Right kidney (tissue), 1 donor: ENCODE data around the gene ELAVL2.
"Not testable (repeated sequence)": the region's sequence is repeated elsewhere in the genome, so short reads cannot be mapped to it uniquely, and the experiment has no call there.

Experiments used
- DNase-seq: peaks from one replicate; pipeline ENCODE4 v3.0.0-alpha.2; 2016

Gene ELAVL2

DNA sequence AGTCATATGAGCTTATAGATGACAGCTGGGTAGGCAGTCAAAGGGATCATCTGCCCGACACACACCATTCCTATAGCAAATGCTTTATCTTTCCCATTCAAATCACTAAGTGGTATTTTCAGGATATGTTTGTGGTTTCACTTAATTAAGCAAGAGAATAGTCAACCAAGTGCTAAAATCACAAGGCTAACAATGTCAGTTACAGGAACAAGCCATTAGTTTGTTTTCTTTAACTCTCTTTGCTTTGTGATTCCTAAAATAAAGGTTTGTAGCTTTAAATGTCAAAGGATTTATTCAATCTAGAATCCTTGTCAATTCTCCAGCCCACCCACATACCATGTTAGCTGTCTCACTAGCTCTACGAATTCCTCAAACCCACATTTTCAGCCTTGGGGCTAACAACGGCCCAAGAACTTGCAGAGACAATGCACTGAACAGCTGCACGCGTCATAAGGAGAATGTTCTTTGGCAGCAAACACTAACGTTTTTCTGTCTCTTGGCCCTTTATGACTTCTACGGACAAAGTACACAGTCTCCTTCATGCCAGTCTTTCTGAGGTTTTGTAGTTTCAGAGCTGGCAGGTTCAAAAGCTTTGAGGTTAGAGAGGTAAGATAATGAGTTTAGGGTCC is 56.6 kb downstream of the ELAVL2 start:
- DNase-seq, result no peak

DNA sequence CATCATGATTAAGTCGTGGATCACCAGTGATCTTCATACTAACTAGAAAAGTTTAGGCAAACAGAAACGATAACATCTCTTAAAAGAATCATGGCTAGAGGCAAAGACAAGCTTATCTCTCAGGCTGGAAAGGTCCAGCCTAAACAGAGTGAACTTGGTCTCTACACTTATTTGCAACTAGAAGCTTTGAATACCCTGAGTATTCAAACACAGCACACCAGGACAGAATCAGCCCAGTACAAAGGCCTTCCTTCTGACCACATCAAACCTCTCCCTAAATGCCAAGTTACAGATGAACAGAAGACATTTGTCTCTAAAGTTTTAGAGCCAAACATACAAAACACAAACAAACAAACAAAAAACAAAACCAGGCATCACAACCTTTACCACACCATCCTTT is 57.2 kb downstream of the ELAVL2 start:
- DNase-seq, result no peak

DNA sequence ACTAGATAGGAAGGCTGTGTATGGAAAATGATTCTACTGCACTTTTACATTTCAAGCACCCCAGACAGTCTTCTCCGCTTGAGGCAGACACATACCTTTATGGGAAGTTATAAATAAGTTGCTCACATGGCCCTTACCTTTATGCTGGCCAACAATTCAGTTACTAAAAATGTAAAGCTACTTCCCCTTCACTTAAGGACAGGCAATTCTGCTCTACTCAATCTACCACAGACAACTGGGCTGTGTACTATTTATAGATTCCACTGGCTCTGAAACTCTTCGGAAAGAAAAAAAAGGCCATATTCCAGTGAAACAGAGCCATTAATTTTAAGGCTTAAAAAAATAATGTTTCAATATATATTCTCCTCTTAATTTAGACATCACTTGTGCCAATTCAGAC is 59.4 kb downstream of the ELAVL2 start:
- DNase-seq, result no peak

DNA sequence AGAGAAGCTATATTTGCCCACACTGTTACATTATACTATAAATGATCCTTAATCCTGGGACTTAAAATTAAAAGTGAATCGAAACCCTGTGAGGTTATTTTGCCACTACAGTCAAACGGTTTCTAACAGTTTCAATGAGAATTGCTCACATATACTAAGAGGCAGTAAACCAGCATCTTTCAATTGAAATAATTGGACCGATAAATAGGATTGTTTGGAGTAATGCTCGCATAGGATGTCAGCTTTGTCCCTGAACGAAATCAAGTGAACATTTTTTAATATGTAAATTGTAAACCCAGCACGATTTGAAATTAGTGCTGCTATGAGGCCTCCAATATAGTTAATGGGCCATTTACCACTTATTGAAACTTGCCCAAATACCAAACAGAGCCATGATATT is 60.5 kb downstream of the ELAVL2 start:
- no peak for DNase-seq

DNA sequence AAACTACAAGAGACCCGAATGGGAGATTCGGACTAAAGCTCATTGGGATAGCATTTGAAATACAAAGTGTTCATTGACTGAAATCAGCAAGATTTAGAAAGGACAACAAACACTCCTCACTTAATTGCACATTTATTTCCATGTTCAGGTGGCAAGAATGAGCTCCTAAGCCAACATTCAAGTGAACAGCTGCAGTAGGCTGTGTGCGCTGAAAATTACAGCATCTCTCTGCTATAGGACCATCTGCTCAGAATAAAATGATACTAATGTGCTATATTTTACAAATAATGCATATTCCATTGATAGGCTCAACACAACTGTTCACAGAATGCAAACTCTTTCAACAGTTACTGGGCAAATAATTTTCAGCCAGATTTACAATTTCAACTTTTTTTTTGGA is 61.8 kb downstream of the ELAVL2 start:
- DNase-seq, result no peak

DNA sequence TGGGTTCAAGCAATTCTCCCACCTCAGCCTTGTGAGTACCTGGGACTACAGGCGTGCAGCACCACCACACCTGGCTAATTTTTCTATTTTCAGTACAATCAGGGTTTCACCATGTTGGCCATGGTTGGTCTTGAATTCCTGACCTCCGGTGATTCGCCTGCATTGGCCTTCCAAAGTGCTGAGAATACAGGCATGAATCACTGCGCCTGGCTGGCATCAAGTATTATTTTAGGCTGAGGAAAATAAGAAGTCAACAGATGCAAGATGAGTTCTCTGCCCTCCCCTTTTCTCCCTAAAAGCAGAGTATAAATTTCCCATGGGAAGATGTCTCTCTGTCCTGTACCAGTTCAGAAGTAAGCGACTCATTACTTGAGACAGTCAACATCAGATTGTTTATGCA is 71.5 kb downstream of the ELAVL2 start:
- DNase-seq, result no peak

DNA sequence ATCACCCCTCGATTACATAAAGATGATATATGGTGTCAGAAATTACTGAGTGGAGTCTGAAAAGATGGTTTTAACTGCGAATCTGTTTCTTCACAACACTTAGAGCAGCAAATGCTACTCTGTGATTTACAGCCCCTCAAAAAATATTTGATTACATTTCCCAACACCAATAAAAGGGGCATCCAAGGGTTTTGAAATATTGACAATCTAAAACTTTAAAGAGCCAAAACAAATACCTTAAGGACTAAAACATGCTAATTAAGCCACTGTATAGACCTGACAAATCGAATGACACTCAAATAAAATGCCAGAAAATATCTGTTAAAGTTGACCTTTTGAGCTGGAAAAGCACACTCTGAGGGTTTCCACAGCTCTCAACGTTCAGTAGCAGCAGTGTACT is 73.2 kb downstream of the ELAVL2 start:
- DNase-seq, result no peak

DNA sequence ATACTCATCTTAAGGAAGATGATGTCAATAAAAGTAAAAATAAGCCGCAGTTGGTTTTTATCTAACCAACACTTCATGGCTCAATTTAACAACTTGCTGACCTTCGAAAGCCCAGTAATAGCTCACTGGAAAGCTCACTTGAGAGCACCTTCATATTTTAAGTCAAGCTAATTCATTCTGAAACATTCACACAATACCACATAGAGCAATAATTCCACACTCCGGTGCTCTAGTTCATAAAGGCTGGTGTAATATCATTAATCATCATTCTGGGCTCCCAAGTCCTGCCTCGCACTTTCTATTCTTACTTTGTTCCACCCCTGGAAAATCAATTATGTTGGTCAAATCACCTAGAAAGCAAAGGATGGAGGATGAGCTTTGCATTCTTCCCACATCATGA is 74.4 kb downstream of the ELAVL2 start:
- no peak for DNase-seq

DNA sequence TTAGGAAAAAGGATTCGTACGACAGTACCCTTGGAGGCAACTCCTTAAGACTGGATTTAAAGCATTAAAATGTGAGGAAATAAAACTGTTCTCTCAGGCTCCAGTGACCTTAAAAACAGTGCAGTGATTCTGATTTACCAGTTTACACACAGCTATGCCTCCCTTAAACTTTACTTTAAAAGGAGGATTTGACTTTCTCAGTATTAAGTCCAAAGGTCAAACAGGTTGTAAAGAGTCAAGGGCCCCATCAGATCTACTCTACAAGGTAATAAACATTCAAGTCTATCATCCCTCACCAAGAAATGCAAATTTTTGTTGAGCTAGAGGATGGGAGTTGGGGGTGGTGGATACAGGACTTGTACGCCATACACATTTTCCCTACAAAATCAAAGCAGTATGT is 75.2 kb downstream of the ELAVL2 start:
- no peak for DNase-seq

DNA sequence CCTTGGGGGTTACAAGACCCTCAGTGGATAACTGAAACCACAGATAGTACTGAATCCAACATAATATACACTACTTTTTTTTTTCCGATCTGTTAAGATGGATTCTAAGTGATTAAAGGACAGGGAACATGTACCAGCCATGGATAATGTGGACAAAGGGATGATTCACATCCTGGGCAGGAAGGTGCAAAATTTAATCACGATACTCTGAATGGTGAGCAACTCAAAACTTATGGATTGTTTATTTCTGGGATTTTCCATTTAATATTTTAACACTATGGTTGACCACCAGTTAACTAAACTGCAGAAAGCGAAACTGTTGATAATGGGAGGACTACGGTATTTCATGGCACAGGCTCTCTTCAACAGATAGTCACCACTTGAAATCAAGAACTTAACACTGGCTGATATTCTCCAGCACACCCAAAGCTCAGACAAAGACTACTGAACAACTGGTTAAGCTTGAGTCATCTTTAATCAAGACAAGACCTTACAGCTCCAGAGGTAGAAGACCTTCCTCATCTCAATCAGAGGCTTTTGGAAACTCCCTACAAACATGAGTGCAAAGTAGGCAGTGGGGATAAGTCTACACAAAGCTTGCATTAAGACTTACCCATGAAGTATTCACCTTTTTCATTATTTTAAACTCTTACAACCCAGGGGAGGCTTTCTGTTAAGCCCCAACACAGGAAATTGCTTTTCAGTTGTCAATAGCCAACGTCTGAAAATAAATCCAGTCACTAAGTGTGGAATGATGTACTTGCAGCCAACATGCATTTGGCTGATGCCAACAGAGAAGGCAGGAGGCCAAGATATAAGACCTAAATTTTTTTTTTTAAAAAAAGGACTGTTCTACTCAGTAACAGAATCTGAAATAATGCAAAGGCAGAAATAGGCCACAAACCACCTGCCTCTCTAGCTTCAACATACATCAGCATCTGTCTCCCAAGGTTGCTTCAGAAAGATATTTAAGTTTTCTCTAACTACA is 78.7 kb downstream of the ELAVL2 start:
- no peak for DNase-seq

DNA sequence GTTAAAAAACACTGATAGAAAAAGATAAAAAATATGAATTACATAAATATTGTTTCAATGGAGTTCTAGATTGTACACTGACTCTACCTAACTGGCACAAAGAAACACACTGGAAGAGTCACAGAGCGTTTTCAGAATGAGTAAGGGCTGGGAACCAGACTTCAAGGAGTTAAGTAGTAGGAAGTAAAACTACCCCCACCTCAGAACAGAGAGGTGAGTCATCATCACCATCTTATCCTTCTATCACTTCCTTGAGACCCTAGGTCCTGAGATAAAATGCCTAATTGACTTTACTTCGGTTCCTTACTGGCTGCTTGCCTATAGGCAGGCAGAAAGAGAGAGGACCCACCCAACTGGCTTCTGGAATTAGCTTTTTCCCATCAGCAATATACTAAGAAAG is 79.7 kb downstream of the ELAVL2 start:
- no peak for DNase-seq

DNA sequence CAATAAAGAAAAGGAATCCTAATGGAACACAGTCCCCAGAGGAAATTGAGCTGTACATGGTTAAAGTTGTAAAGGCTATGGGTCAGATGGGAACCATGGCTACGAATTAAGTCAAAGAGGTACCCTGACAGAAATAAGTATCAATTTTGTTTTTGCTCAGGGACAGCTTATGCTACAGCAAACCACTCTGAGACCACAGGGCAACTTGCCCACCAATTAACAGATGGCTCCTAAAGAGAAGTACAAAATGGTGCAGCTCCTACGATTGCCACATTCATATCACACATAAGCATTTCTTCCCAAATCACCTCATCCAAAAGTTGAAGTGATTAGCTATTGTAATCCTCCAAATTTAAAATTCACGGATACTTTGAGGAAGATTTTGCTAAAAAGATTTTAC is 83.0 kb downstream of the ELAVL2 start:
- DNase-seq, result no peak

DNA sequence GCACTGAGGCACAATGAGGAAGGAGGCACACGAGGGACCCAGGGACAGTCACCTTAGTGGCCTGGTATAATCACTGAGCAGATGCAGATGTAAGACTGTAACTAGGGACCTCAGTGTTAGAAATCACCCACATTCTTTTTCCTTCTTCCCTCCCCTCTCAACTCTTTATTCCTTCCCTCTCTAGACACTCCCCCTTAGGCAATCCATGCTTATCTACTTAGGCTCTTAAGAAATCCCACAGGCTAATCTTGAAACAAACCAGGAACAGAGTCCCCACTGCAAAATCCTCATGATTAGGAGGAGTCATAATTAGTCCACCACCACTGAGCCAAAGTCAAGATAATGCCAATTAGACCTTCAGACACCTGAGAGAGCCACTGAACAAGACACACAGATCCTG is 84.7 kb downstream of the ELAVL2 start:
- no peak for DNase-seq

DNA sequence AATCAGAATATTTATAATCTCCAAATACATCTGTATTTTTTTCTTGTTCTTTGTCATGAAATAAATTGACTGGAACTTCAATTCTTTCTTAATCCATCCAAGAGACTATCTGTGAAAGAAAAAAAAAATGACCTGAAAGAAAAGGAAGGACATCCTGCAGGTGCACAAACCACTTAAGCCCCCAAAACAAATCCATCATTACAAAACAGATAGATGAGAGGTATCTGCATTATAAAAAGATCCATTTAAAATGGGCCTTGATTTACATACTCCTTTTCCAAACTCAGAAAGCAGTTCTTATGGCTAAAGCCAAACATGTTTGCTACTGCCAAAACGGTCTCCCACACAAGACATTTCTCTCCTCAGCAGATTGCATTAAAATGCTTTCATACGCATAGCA is 85.5 kb downstream of the ELAVL2 start:
- no peak for DNase-seq

DNA sequence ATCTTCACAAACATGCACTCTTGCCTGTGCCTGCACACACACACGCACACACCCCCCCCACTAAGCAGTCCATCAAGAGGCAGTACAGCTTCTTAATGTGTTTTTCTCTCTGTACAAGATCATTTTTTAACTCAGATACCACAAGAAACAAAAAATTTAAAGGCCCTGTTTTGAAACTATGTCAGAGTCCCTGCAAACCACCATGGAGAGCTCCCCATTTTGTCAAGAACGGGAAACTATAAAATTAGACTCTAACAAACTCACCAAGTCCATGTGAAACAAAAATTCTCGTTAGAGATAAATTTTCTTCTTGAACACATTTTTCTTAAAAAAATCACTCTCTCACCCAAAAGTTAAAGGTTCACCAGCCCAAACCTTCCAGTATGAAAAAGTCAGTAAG is 86.3 kb downstream of the ELAVL2 start:
- no peak for DNase-seq

DNA sequence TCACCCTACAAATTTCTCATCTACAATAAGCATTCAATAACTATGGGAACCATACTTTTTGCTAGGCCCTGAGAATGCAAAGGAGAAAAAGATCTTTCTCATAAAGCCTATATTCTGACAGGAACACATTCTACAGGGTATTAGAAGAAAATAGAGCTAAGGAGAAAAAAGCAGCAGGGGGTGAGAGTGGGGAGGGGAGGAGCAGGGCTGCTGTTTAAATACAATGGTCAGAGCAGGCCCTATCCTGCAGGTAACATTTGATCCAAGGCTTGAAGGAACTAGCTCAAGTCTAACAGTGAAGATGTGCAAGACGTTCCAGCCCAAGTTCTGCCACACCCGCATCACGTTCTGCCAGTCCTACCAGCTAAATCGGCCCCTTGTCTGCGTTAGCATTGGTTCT is 89.7 kb downstream of the ELAVL2 start:
- DNase-seq, result no peak

DNA sequence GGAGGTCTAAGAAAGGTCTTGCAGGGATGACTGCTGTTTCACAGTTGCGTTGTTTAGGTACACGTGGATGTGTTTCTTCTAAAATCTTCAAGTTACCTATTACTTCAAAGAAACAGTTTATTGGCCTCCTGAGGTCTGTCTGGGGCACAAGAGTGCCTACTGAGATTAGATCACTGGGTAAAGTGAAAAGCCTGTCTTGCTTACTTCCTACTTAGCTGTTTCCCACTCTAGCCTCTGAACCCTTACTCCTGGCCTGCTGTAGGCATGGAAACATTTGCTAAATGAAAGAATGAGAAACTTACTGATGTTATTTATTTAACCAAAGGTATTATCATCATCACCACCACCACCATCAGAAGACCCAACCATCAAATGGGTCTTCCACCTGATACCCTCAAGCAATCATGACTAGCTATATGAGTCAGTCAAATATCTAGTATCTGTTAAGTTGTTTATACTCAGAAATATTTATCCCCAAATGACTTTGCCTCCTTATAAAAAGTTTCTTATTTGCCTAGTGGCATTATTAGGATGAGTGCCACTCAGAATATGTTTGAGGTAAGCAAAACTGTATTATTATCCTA is 92.5 kb downstream of the ELAVL2 start:
- no peak for DNase-seq

DNA sequence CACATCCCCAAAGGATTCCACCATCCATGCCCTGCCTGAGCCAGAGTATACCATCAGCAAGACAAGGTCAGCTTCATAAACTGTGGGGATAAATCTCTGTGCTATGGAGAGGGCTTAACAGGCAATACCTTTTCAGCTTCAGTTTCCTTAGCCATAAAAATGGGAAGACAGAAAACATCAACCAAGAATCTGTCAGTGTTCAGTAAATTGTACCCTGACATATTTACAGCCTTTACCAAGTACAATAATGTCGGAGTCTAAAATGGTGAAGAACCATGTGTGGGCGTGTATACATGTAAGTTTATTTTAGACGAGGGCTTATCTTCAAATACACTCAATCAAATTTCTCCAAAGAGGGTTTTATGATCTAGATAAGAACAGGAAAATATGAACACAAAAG is 94.7 kb downstream of the ELAVL2 start:
- DNase-seq, result no peak

DNA sequence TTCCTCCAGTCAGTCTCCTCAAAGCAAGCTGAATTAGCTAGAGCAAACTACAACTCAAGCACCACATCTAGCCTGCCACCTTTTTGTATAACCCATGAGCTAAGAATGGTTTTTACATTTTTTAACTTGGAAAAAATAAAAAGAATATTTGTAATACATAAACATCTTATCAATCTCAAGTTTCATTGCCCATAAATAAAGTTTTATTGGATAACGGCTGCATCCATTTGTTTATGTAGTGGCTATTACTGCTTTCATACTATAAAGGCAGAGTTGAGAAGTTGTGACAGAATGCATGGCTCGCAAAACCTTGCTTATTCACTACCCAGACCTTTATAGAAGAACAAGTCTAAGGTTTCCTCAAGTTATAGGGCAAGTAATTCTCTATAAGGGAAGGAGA is 95.7 kb downstream of the ELAVL2 start:
- no peak for DNase-seq

DNA sequence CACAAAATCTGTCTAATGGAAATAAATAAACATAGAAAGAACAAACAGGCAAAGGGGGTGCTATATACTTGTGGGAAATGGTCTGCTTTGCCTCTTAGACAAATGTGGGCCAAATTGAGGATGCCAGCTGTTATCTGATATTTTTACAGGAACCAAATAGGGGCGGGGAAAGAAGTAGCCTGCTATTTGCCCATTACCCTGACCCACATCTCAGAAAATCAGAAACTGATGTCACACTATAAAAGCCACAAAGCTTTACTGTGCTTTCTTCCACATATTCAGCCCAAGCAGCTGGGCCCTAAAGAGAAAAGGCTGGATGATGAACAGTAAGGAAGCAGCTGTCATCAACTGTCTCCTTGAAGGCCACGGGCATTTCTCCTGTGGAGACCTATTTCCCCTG is 97.3 kb downstream of the ELAVL2 start:
- no peak for DNase-seq

DNA sequence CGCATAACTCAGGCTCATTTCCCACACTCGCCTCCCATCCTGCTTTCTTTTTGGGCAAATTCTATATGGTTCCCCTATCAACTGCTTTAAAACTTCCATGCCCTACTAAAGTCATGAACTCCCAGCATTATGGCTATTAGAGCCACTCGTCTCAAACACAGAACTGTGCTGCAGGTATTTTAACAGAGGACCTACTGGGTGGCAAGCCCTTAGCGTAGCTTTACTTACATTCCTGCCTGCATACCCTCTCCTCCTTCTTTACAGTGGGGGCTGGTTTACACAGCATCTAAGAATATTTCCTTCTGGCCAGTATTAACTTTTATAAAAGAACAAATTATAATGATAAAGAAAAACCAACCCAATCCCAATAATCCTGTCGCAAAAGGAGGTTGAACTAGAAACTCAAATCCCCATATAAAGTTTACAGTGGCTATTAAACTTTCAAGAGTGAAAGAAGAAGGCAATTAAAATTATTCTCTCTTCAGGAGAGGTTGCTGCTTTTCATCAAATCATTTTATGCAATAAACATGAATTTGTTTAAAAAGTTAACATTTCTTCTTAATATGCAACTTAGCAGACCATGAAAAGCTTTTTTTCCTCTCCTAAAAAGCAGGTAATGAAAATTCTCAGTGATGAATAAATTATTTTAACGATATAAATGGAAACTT is 100.6 kb downstream of the ELAVL2 start:
- no peak for DNase-seq

DNA sequence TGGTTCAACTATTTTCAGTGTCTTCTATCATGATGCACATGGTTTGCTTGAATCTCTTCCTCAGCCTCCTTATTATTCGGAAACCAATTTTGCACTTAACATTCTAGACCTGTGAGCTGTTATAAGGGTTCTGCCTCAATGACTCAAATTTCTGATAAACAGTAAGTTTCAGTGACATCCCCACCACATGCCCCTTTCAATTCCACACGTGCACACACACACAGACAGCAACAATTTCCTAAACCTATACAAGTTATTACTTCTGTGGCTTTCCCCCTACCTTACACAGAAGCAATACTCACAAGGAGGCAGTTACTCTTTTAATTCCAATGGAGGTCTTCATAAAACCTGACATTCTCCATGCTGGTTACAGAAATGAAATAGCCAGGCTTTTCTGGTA is 102.4 kb downstream of the ELAVL2 start:
- DNase-seq, result no peak

DNA sequence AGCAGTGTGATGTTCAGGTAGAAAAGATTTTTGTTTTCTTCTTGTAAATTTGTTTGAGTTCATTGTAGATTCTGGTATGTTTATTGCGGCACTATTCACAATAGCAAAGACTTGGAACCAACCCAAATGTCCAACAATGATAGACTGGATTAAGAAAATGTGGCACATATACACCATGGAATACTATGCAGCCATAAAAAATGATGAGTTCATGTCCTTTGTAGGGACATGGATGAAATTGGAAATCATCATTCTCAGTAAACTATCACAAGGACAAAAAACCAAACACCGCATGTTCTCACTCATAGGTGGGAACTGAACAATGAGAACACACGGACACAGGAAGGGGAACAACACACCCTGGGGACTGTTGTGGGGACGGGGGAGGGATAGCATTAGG is 103.0 kb downstream of the ELAVL2 start:
- not testable (repeated sequence) for DNase-seq
